IPS-15b (cell line): ENCODE results near the gene SCUBE3.

Experiments
- H3K27me3 ChIP-seq: one replicate; pipeline ENCODE4 v1.6.1; 2013; ENCODE audit warnings: low read length; ENCODE audit not compliant: control insufficient read depth, insufficient read depth
- H3K36me3 ChIP-seq: one replicate; pipeline ENCODE4 v1.6.1; 2013; ENCODE audit warnings: low read length; ENCODE audit not compliant: control insufficient read depth, insufficient read depth
- H3K4me1 ChIP-seq: one replicate; pipeline ENCODE4 v1.6.1; 2013; ENCODE audit warnings: mild to moderate bottlenecking, low read length; ENCODE audit not compliant: control insufficient read depth, insufficient read depth
- H3K4me3 ChIP-seq: one replicate; pipeline ENCODE4 v1.5.1; 2013; ENCODE audit warnings: low read depth, low read length
- H3K9ac ChIP-seq: one replicate; pipeline ENCODE4 v1.6.1; 2013; ENCODE audit warnings: low read depth, mild to moderate bottlenecking, low read length
- H3K9me3 ChIP-seq: one replicate; pipeline ENCODE4 v1.6.1; 2013; ENCODE audit warnings: mild to moderate bottlenecking, low read length; ENCODE audit not compliant: control insufficient read depth, insufficient read depth

Gene SCUBE3

DNA sequence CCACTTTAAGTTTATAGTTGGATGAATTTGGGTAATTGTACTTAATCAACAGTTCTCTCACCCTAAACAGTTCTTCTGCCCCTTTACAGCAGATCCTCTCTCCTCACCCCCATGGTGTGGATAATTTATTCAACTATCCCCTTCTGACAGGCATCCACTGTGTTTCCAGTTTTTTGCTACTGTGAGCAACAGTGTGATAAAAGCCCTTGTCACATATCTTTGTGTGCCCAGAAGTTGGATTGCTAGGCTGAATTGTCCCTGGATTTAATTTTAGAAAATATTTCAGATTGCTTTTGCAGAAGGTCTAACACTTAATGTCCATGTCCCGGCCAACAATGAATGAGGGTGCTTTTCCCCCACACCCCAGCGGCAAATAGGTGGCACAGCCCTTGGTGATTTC lies 30.5 kb upstream of the SCUBE3 start:
- H3K27me3 ChIP-seq: peaks cover 19% of the 10 kb centered on the region
- no peaks in the 10 kb centered on the region for H3K9me3 ChIP-seq
- H3K4me1 ChIP-seq: no peaks in the 10 kb centered on the region
- H3K4me3 ChIP-seq: no peak overlapping the region
- no peak overlapping the region for H3K9ac ChIP-seq
- H3K36me3 ChIP-seq: no peaks in the 10 kb centered on the region

DNA sequence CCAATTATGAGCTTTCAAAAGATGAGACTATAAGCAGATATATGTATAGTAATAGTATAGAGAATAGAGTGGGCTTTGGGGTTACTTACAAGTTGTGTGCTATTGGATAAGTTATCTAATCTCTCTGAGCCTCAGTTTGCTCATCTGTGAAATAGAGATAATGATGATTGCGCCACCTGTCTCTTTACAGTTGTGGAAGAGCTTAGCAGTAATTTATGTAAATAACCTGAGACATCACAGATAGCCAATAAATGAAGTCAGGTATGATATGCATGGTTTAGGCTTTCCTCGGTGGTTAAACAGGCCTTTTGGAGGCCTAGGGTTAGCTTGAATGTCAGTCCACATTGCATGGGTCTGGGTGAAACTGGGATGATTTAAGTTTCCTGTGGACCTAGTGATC lies 29.8 kb upstream of the SCUBE3 start:
- H3K27me3 ChIP-seq: peaks cover 19% of the 10 kb centered on the region
- H3K4me1 ChIP-seq: no peaks in the 10 kb centered on the region
- no peak overlapping the region for H3K9ac ChIP-seq
- no peaks in the 10 kb centered on the region for H3K9me3 ChIP-seq
- H3K36me3 ChIP-seq: no peaks in the 10 kb centered on the region
- no peak overlapping the region for H3K4me3 ChIP-seq

DNA sequence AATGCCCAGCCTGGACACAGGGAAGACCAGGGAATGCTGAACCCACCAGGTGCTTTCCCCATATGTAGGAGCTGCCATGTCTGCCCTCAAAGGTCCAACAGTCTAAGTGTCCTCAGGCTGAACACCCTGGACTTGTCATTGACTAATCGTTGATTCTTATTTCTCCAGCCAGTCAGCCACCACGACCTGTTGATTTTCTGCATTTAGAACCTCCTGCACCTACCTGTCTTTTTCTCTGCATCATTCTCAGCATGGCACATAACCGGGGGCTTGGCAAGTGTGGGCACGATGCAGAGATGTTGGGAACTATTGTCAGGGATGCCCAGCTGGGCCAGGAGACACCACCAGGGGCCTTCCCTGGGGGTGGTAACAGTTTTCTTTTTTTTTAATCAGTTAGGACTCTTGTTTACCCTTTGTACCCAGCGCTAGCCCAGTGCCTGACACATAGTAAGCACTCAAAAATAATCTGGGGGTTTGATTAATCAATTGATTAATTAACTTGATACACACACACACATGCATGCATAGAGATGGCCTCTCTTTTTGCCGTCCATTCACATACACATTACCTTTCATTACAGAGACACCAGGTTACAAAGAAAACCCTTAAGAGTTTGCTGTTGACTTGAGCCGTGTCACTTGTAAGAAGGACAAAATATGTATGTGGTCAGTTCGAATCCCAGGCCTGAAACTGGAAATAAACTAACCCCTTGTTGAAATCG lies 29.0 kb upstream of the SCUBE3 start:
- no peaks in the 10 kb centered on the region for H3K4me1 ChIP-seq

DNA sequence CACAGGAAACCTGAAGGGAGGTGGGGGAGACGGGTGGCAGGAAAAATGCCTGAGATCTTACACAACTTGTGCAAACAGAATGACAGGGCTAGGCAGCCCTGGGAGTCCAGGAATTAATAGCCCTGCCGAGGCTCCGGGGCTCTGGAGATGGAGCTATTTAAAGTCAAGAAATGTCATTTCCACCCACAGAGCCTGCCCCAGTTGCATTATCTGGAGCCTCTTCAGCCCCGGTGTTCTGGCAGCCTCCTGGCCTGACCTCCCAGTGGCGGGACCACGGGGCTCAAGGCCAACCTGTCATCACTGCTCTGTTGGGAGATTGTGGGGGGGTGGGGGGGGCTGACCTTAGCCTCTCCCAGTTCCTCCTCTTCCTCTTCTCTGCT lies 28.5 kb upstream of the SCUBE3 start:
- H3K36me3 ChIP-seq: no peaks in the 10 kb centered on the region
- H3K4me3 ChIP-seq: no peak overlapping the region
- no peaks in the 10 kb centered on the region for H3K9me3 ChIP-seq
- no peaks in the 10 kb centered on the region for H3K4me1 ChIP-seq
- H3K27me3 ChIP-seq: peaks cover 19% of the 10 kb centered on the region
- H3K9ac ChIP-seq: no peak overlapping the region

More for the DNA sequence above, 29.0 kb upstream of the SCUBE3 start:
- Histone ChIP-seq H3K27me3 (peaks cover 19% of the 10 kb centered on the region), H3K36me3 (no peaks in the 10 kb centered on the region), H3K4me3 (no peak overlapping the region), H3K9me3 (no peaks in the 10 kb centered on the region), H3K9ac (no peak overlapping the region)

DNA sequence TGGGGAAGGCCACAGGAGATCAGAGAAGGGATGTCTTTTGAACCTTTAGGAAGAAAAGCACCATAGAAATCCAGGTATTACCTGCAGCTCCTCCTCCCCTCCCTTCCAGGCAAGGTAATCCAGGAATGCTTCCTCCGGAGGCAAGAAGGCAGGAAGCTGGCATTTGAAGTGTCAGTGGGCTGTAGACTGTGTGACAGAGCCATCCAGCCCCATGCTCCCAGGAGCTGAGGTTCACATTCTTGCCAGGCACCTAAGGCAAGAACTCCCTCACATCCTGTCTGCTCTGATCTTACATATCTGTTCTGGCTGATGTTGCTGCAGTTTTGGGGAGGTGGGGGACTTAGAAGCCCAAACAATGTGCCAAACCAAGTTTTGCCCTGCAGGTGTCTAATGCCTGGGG lies 27.8 kb upstream of the SCUBE3 start:
- Histone ChIP-seq H3K36me3 (no peaks in the 10 kb centered on the region), H3K4me1 (no peaks in the 10 kb centered on the region), H3K9me3 (no peaks in the 10 kb centered on the region), H3K4me3 (no peak overlapping the region), H3K27me3 (peaks cover 17% of the 10 kb centered on the region), H3K9ac (no peak overlapping the region)

DNA sequence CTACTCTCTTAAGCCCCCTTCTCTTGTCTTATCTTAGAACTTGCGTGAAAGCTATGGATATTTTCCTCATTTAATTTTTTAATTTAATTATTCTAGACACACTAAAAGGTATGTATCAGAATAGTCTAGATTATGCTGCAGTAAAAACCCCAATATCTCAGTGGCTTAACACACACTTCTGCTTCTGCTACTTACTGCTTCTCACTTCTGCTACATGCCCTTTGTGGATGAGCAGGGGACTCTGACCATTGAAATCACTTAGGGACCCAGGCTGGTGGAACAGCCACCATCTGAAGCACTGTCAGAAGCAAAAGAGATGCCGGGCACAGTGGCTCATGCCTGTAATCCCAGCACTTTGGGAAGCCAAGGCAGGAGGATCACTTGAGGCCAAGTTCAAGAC lies 27.2 kb upstream of the SCUBE3 start:
- Histone ChIP-seq H3K27me3 (peaks cover 13% of the 10 kb centered on the region), H3K4me1 (no peaks in the 10 kb centered on the region), H3K36me3 (no peaks in the 10 kb centered on the region), H3K9ac (no peak overlapping the region), H3K9me3 (no peaks in the 10 kb centered on the region), H3K4me3 (no peak overlapping the region)

DNA sequence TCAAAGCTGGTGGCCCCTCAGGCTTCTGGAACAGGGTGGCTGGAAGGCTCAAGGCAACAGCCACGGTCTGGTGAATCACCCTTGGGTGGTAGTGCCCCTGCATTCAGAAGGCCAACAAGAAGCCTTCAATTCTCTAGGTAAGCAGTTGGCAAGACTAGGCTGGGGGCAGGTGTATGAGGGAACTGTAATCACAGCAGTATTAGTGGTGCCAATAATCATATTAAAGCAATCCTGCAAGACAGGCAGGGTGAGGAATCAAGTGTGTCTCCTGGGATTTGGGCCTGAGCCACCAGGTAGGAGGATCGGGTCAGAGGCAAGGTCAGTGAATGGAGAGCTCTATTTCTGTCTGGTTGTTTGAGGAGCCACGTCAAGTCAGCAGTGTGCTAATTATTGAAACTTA lies 24.9 kb upstream of the SCUBE3 start:
- peaks cover 2% of the 10 kb centered on the region for H3K27me3 ChIP-seq
- H3K9me3 ChIP-seq: no peaks in the 10 kb centered on the region
- peaks cover 5% of the 10 kb centered on the region for H3K4me1 ChIP-seq
- H3K9ac ChIP-seq: no peak overlapping the region
- H3K36me3 ChIP-seq: no peaks in the 10 kb centered on the region
- no peak overlapping the region for H3K4me3 ChIP-seq

DNA sequence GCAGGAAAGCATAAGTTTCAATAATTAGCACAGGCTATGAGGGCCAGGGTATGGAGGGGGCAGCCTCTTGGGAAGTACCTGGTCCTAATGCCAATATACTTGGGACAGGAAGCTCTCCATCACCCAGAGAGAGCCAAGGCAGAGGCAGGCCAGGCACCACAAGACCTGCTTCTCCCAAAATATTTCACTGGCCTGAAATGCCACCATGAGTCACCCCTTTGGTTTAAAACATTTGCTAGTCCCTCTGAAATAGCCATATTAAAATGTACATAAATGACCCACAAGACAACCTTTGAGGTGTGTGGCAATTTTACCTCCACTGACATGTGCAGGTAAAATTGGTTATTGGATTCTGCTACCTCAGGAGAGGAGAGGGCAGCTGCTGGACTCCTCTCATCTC lies 23.4 kb upstream of the SCUBE3 start:
- no peaks in the 10 kb centered on the region for H3K36me3 ChIP-seq
- H3K9me3 ChIP-seq: no peaks in the 10 kb centered on the region
- H3K4me3 ChIP-seq: no peak overlapping the region
- H3K4me1 ChIP-seq: peaks cover 5% of the 10 kb centered on the region
- H3K9ac ChIP-seq: no peak overlapping the region
- H3K27me3 ChIP-seq: peaks cover 5% of the 10 kb centered on the region

DNA sequence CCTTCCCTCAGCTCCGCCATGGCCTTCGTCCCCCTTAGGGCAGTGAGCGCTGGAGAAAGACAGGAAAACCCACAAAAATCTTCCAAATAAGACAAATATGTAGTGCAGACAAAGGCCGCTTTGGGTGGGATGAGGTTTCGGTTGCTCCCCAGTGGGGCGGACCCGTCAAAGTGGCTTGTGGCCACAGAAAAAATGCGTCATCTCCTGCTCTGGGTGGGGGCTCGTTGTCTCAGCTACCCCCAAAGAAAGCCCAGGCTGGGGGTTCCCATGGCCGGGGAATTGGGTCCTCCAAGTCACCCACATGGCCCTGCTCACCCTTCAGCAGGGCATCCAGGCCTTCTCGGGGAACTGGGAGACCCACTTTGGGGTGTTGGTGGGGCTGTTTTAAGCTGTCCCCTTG lies 21.9 kb upstream of the SCUBE3 start:
- peaks cover 3% of the 10 kb centered on the region for H3K27me3 ChIP-seq
- peaks cover 5% of the 10 kb centered on the region for H3K4me1 ChIP-seq
- H3K9ac ChIP-seq: no peak overlapping the region
- no peaks in the 10 kb centered on the region for H3K9me3 ChIP-seq
- no peaks in the 10 kb centered on the region for H3K36me3 ChIP-seq
- H3K4me3 ChIP-seq: no peak overlapping the region

DNA sequence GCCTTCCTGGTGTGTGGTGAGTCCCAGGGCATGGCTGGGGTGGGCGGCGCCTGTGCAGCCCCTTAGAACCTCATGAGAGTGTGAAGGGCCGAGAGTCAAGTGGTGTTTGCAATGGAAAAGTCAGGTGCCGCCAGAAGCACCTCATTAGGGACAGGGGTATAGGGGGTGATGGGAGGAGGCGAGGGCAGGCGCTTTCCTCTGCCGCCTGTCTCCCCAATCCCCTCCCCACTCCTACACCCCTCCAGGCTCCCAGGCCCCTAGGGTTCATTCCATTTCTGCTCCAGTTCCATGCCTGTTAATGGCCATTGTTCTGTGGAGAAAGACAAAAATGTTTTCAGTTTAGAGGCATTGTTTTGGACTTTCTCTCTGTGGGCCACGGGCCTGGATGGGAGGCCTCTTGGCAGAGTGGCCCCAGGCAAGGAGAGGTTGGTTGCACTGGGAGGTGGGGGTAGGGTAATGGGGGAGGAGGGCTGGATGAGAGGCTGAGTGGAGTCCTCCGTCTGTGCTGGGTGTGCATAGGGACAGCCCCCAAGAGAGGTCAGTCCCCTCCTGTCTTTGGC lies 21.4 kb upstream of the SCUBE3 start:
- H3K4me3 ChIP-seq: no peak overlapping the region
- peaks cover 5% of the 10 kb centered on the region for H3K4me1 ChIP-seq
- no peak overlapping the region for H3K9ac ChIP-seq
- no peaks in the 10 kb centered on the region for H3K36me3 ChIP-seq
- H3K9me3 ChIP-seq: no peaks in the 10 kb centered on the region
- peaks cover 3% of the 10 kb centered on the region for H3K27me3 ChIP-seq

DNA sequence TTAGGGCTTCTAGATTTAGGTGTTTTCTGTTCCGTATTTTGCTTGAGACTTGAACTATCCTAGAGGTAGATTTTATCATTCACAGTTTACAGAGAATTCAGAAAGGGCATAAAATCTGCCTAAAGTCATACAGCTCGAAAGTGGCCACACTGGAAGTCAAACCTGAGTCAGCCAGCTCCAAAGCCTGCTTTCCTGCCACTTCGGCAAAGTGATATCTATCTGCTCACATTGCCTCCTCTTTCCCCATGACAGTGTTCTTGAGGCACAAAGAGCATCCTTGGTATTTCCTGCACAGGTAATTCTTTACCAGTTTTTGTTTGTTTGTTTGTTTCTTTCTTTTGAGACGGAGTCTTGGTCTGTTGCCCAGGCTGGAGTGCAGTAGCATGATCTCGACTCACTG lies 19.4 kb upstream of the SCUBE3 start:
- peaks cover 5% of the 10 kb centered on the region for H3K4me1 ChIP-seq
- H3K36me3 ChIP-seq: no peaks in the 10 kb centered on the region
- no peaks in the 10 kb centered on the region for H3K9me3 ChIP-seq
- H3K27me3 ChIP-seq: peaks cover 3% of the 10 kb centered on the region
- H3K4me3 ChIP-seq: no peak overlapping the region
- no peak overlapping the region for H3K9ac ChIP-seq

DNA sequence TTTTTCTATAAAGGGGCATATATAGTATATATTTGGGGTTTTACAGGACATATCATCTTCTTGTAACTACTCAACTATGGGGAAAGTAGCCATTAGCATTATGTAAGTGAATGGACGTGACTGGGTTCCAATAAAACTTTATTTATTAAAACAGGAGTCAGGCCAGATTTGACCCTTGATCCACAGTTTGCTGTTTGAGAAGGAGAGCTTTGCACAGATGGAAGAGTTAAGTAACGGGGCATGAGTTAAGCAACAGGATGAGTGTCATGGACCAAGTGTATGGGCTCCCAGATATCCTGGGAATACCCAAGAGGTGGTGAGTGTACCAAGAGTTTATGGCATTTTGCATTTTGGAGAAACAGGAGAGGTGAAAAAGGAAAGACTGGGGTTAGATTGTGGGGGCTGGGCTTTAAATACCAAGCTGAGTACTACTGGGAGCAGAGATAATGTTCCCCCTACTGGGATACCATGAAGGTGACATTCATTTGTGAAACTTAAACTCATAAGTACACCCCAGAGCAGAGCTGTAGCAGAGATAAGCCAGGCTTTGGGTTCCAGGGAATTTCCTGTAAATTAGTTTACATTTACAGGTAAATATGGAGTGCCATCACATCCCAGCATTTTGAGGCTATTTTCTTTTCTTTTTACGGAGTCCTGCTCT lies 18.5 kb upstream of the SCUBE3 start:
- H3K9ac ChIP-seq: no peak overlapping the region
- peaks cover 5% of the 10 kb centered on the region for H3K4me1 ChIP-seq
- no peaks in the 10 kb centered on the region for H3K9me3 ChIP-seq
- peaks cover 3% of the 10 kb centered on the region for H3K27me3 ChIP-seq
- H3K4me3 ChIP-seq: no peak overlapping the region
- H3K36me3 ChIP-seq: no peaks in the 10 kb centered on the region
